A549 (cell line): ENCODE results near the gene RPTOR. TPM values are rescaled to one million over a fixed set of nuclear protein-coding genes. Genes with fewer than 3 reads are reported as not detected.

ENCODE experiments used
- ATAC-seq, 2 experiments: fragments of 200-7000 bp in 1 of 2; fragments of >200 bp in 1 of 2; cut with Nextera tagmentation in 1 of 2; cut with Tn5 transposase in 1 of 2; 3 replicates each; pipeline versions ENCODE4 v1.8.0 to v1.9.1; 2018 to 2020; ENCODE audit warnings: mild to moderate bottlenecking in 1 of 2, moderate library complexity in 1 of 2
- CTCF ChIA-PET: fragments of 300-600 bp; sonication (Branson Sonifier 250); formaldehyde crosslinking; extraction: SDS; loops from one replicate; lab custom pipeline; 2021; ENCODE audit warnings: antibody characterized with exemption, inconsistent platforms; lab: Yijun Ruan, JAX
- POLR2A ChIA-PET: fragments of 350-600 bp; formaldehyde crosslinking; extraction: SDS; loops from one replicate; lab custom pipeline; 2021; ENCODE audit warnings: antibody characterized with exemption, inconsistent platforms; lab: Yijun Ruan, JAX
- DNase-seq, 2 experiments: peaks; one replicate each; pipeline versions ENCODE4 v3.0.0 to v3.0.0-alpha.2; 2011 to 2016; ENCODE audit warnings: low read depth in 1 of 2, low spot score in 1 of 2
- FAIRE-seq: peaks from 2 replicates; lab custom pipeline; 2011; peaks lifted over from hg19 to GRCh38; lab: Jason Lieb, UNC
- H3K27ac ChIP-seq, 2 experiments: fragments of >200 bp; sonication (Bioruptor Twin); formaldehyde crosslinking; 3 replicates each; pipeline ENCODE4 v1.5.1; 2016 to 2017
- H3K4me1 ChIP-seq: fragments of >200 bp; sonication (Bioruptor Twin); formaldehyde crosslinking; 3 replicates; pipeline ENCODE4 v1.6.1; 2016
- H3K4me2 ChIP-seq: fragments of >200 bp; sonication (Bioruptor Twin); formaldehyde crosslinking; 3 replicates; pipeline ENCODE4 v1.6.1; 2016
- H3K4me3 ChIP-seq: fragments of >200 bp; sonication (Bioruptor Twin); formaldehyde crosslinking; 3 replicates; pipeline ENCODE4 v1.5.1; 2016
- H3K9me3 ChIP-seq: fragments of >200 bp; sonication (Bioruptor Twin); formaldehyde crosslinking; 3 replicates; pipeline ENCODE4 v1.6.1; 2016
- BHLHE40 ChIP-seq: IDR thresholded peaks from 2 replicates; pipeline ENCODE4 v1.6.1; 2012; ENCODE audit warnings: low read depth, low read length, inconsistent platforms
- CBX8 ChIP-seq: fragments of 200-600 bp; sonication (generic); IDR thresholded peaks from 2 replicates; pipeline ENCODE4 v1.6.1; 2016
- CHD4 ChIP-seq: fragments of 200-600 bp; sonication (generic); IDR thresholded peaks from 2 replicates; pipeline ENCODE4 v1.6.1; 2016; ENCODE audit warnings: antibody characterized with exemption, mild to moderate bottlenecking, borderline replicate concordance
- ESRRA ChIP-seq: fragments of 150-350 bp; IDR thresholded peaks from 2 replicates; pipeline ENCODE4 v1.6.1; 2014; ENCODE audit warnings: mild to moderate bottlenecking, low read length, borderline replicate concordance
- FOSB ChIP-seq: fragments of 250-450 bp; sonication (Bioruptor Pico); IDR thresholded peaks from 2 replicates; pipeline ENCODE4 v1.5.0; 2020; ENCODE audit warnings: mild to moderate bottlenecking, moderate library complexity
- FOSL2 ChIP-seq, 2 experiments: fragments of 450-650 bp in 1 of 2; fragments of >200 bp in 1 of 2; sonication (Bioruptor Twin) in 1 of 2; formaldehyde crosslinking; IDR thresholded peaks; 2 replicates each; pipeline versions ENCODE4 v1.5.0 to v1.6.1; 2016 to 2020; ENCODE audit warnings: mild to moderate bottlenecking in 1 of 2, moderate library complexity in 1 of 2
- HEYL ChIP-seq: fragments of 250-450 bp; sonication (Bioruptor Pico); IDR thresholded peaks from 2 replicates; pipeline ENCODE4 v1.8.0; 2021; ENCODE audit warnings: mild to moderate bottlenecking, moderate library complexity
- HOXA7 ChIP-seq: fragments of 250-450 bp; sonication (Bioruptor Pico); IDR thresholded peaks from 2 replicates; pipeline ENCODE4 v1.5.0; 2020; ENCODE audit warnings: mild to moderate bottlenecking, moderate library complexity
- HOXB5 ChIP-seq: fragments of 250-450 bp; sonication (Bioruptor Pico); IDR thresholded peaks from 2 replicates; pipeline ENCODE4 v1.5.0; 2020; ENCODE audit warnings: mild to moderate bottlenecking, moderate library complexity
- MAZ ChIP-seq: fragments of 150-350 bp; IDR thresholded peaks from 2 replicates; pipeline ENCODE4 v1.6.1; 2014; ENCODE audit warnings: antibody characterized with exemption, low read depth, low read length, borderline replicate concordance
- NFE2L2 ChIP-seq: fragments of 150-350 bp; conservative IDR thresholded peaks from 2 replicates; pipeline ENCODE4 v1.6.1; 2014; ENCODE audit warnings: low read length
- NPAS2 ChIP-seq: fragments of 250-450 bp; sonication (Bioruptor Pico); IDR thresholded peaks from 2 replicates; pipeline ENCODE4 v1.8.0; 2022; ENCODE audit warnings: mild to moderate bottlenecking, moderate library complexity, borderline replicate concordance
- NR3C1 ChIP-seq: fragments of >200 bp; sonication (Bioruptor Twin); formaldehyde crosslinking; IDR thresholded peaks from 3 replicates; pipeline ENCODE4 v1.6.1; 2017
- RAD21 ChIP-seq, 2 experiments: fragments of >200 bp in 1 of 2; sonication (Bioruptor Twin) in 1 of 2; formaldehyde crosslinking in 1 of 2; IDR thresholded peaks in 1 of 2; conservative IDR thresholded peaks in 1 of 2; 2 replicates in 1 of 2; 3 replicates in 1 of 2; pipeline ENCODE4 v1.6.1; 2012 to 2018; ENCODE audit warnings: inconsistent platforms in 1 of 2
- RCOR1 ChIP-seq: fragments of 150-350 bp; IDR thresholded peaks from 2 replicates; pipeline ENCODE4 v1.6.1; 2014; ENCODE audit warnings: antibody characterized with exemption, low read length, low read depth
- RFX5 ChIP-seq: fragments of 450-650 bp; IDR thresholded peaks from 2 replicates; pipeline ENCODE4 v1.7.1; 2014; ENCODE audit warnings: antibody characterized with exemption, mild to moderate bottlenecking, moderate library complexity
- RNF2 ChIP-seq: fragments of 200-600 bp; sonication (generic); IDR thresholded peaks from 2 replicates; pipeline ENCODE4 v1.6.1; 2016; ENCODE audit warnings: low read depth, mild to moderate bottlenecking, antibody characterized with exemption, moderate library complexity, borderline replicate concordance
- SMC3 ChIP-seq: fragments of >200 bp; sonication (Bioruptor Twin); formaldehyde crosslinking; IDR thresholded peaks from 3 replicates; pipeline ENCODE4 v1.6.1; 2018; ENCODE audit warnings: inconsistent platforms
- SREBF2 ChIP-seq: fragments of 450-650 bp; IDR thresholded peaks from 2 replicates; pipeline ENCODE4 v1.6.1; 2014; ENCODE audit warnings: mild to moderate bottlenecking, moderate library complexity
- TP53 ChIP-seq: fragments of 250-450 bp; sonication (Bioruptor Pico); IDR thresholded peaks from 2 replicates; pipeline ENCODE4 v1.5.0; 2021; ENCODE audit warnings: mild to moderate bottlenecking, moderate library complexity
- ZC3H11A ChIP-seq: fragments of 450-650 bp; IDR thresholded peaks from 2 replicates; pipeline ENCODE4 v1.6.1; 2014; ENCODE audit warnings: antibody characterized with exemption, mild to moderate bottlenecking
- ZFP36 ChIP-seq: fragments of 450-650 bp; IDR thresholded peaks from 2 replicates; pipeline ENCODE4 v1.6.1; 2014; ENCODE audit warnings: borderline replicate concordance; ENCODE audit not compliant: partially characterized antibody
- WGBS: methylation state at CpG from one replicate; pipeline ENCODE4 v1.1.6; 2017; ENCODE audit errors: missing lambda C conversion rate; 5-methylcytosine and 5-hydroxymethylcytosine counted together
- polyA plus RNA-seq, 4 experiments: library from polyadenylated mRNA; depleted of rRNA in 3 of 4; stranded (reverse); fragments of >200 nt; fragmentation: RNase III in 1 of 4; extraction: RNeasy Plus Mini Kit Qiagen cat#74134 plus additional on column Dnase treatment in 1 of 4; gene quantifications; 2 replicates in 3 of 4; 3 replicates in 1 of 4; pipeline ENCODE4 v1.2.3, GENCODE V29; 2011 to 2017
- TF ChIP-seq, protein P1 (sequence below): fragments of >200 bp; sonication (Bioruptor Twin); formaldehyde crosslinking; IDR thresholded peaks from 2 replicates; pipeline ENCODE4 v1.6.1; 2016
- TF ChIP-seq, protein P2 (sequence below): fragments of 450-650 bp; IDR thresholded peaks from 2 replicates; pipeline ENCODE4 v1.6.1; 2014; ENCODE audit warnings: antibody characterized with exemption
- TF ChIP-seq, protein P3 (sequence below): fragments of 150-350 bp; IDR thresholded peaks from 2 replicates; pipeline ENCODE4 v1.6.1; 2014; ENCODE audit warnings: low read depth, mild to moderate bottlenecking, low read length
- TF ChIP-seq, protein P4 (sequence below): IDR thresholded peaks from 2 replicates; pipeline ENCODE4 v1.6.1; 2012
- TF ChIP-seq, protein P5 (sequence below): fragments of >200 bp; sonication (Bioruptor Twin); formaldehyde crosslinking; IDR thresholded peaks from 3 replicates; pipeline ENCODE4 v1.5.1; 2016

Gene RPTOR
- polyA plus RNA-seq, 2 of the 4 experiments (the other 2 are of a cell fraction): 10.8 to 27.1 TPM

DNA sequence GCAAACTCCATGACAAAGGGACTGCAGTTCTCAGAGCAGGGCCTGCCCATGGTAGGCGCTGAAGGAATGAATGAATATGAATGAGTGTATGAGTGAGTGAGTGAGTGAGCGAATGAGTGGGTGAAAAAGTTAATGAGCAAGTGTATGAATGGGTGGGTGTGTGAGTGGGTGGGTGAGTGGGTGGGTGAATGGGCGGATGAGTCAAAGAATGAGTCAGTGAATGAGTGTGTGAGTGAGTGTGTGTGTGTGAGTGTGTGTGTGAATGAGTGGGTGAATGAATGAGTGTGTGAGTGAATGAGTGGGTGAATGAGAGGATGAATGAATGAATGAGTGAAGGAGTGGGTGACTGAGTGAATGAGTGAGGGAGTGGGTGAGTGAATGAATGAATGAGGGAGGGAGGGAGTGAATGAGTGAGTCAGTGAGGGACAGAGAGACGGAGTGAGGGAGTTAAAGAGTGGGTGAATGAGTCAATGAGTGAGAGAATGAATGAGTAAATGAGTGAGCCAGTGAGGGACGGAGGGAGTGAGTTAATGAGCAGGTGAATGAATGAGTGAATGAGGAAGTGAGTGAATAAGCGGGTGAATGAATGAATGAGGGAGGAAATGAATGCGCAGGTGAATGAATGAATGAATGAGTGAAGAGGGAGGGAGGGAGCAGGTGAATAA, 435.9 kb downstream of the RPTOR start:
- peak overlapping the region in 1 of 2 experiments; percentile 76; a peak in 2 of 6 replicates for H3K27ac ChIP-seq
- ChIA-PET POLR2A (no interaction called here), CTCF (interaction anchor here (0.7 to 4.3 kb wide), 34 partner anchors 9 to 972 kb away, joined by 3 to 51 read pairs (median 4); partner anchors contain the start of genes CHMP6, GAA and NPTX1)
- H3K4me2 ChIP-seq: peak overlapping the region; percentile 95
- H3K4me3 ChIP-seq: peak overlapping the region; percentile 41
- H3K9me3 ChIP-seq: no peaks in the 10 kb centered on the region
- DNase-seq (peak in 1 of 2 experiments; percentile 48), ATAC-seq (0 out of 6 replicates have a peak, but pooled peaks of 1 of the 2 experiments have one; percentile 10), FAIRE-seq (no peak)
- 49% methylated on average over 7 of the region's 7 CpGs for WGBS
- TF ChIP-seq FOSL2 (IDR thresholded peaks at IDR 0.05) (no peak), FOSL2 (CRISPR knock-in tag; IDR thresholded peaks at IDR 0.05) (peak; percentile 52), CBX8 (no peak), BHLHE40 (0 out of 2 replicates have a peak, but pooled peaks have one; percentile 31)
- H3K4me1 ChIP-seq: peaks cover 4% of the 10 kb centered on the region; the same call in 2 of the 3 replicates

DNA sequence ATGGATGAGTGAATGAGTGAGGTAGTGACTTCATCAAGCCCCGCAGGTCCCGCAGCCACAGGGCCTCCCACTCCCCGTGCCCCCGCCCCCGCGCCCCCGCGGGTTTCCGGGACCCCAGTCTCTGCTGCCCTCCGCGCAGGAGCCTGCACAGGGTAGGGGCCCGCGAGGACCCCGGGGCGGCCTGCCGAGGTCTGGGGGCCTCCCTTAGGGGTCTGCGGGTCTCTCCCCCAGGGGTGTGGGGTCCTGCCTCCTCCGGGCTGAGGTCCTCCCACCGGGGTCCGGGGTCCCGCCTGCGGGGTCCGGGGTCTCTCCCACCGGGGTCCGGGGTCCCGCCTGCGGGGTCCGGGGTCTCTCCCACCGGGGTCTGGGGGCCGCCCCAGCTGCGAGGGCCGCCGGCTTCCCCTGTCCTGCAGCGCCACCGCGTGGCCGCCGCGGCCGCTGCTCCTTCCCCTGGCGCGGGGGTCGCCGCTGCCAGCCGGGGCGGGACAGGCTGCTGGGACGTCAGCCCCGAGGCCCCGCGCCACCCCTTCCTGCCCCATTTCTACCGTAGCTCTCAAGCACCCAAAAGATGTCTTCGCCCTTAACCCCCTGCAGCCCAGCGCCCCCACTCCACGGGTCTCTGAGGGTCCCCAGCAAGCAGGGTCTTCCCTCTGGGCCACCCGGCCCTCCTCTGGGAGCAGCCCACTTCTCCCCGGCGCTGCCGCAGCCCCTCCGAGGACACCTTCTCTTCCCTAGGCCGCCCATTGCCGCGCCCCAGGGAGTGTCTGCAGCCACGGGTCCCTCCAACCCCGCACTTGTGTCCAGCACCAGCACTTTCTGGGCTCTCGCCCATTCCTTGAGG, 436.6 kb downstream of the RPTOR start:
- ATAC-seq (peak; percentile 55 to 77), FAIRE-seq (no peak), DNase-seq (no peak)
- peak overlapping the region; percentile 95 for H3K4me2 ChIP-seq
- no peaks in the 10 kb centered on the region for H3K9me3 ChIP-seq
- peak overlapping the region; percentile 41 for H3K4me3 ChIP-seq
- ChIA-PET POLR2A (no interaction called here), CTCF (interaction anchor here (0.6 to 2.5 kb wide), 42 partner anchors 9 to 960 kb away, joined by 3 to 51 read pairs (median 3); partner anchors contain the start of genes CHMP6 and NPTX1)
- peak overlapping the region in 1 of 2 experiments; percentile 76; a peak in 3 of 6 replicates for H3K27ac ChIP-seq
- WGBS: 7% methylated on average over 49 of the region's 65 CpGs
- peak; percentile 78 to 98 for TF ChIP-seq RAD21 (conservative IDR thresholded peaks at IDR 0.05 in 1 of 2, IDR thresholded peaks at IDR 0.05 in 1 of 2)
- TF ChIP-seq FOSL2 (IDR thresholded peaks at IDR 0.05): no peak
- TF ChIP-seq FOSL2 (CRISPR knock-in tag; IDR thresholded peaks at IDR 0.05): no peak
- no peak for TF ChIP-seq ESRRA
- no peak for TF ChIP-seq CHD4
- TF ChIP-seq, protein P1, sequence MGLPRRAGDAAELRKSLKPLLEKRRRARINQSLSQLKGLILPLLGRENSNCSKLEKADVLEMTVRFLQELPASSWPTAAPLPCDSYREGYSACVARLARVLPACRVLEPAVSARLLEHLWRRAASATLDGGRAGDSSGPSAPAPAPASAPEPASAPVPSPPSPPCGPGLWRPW: no peak
- no peak for TF ChIP-seq ZC3H11A
- TF ChIP-seq ZFP36: no peak
- TF ChIP-seq, protein P2, sequence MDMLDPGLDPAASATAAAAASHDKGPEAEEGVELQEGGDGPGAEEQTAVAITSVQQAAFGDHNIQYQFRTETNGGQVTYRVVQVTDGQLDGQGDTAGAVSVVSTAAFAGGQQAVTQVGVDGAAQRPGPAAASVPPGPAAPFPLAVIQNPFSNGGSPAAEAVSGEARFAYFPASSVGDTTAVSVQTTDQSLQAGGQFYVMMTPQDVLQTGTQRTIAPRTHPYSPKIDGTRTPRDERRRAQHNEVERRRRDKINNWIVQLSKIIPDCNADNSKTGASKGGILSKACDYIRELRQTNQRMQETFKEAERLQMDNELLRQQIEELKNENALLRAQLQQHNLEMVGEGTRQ: no peak
- no peak for TF ChIP-seq RFX5
- TF ChIP-seq SMC3: peak; percentile 89
- TF ChIP-seq MAZ: 0 out of 2 replicates have a peak, but pooled peaks have one; percentile 34
- TF ChIP-seq, protein P3, sequence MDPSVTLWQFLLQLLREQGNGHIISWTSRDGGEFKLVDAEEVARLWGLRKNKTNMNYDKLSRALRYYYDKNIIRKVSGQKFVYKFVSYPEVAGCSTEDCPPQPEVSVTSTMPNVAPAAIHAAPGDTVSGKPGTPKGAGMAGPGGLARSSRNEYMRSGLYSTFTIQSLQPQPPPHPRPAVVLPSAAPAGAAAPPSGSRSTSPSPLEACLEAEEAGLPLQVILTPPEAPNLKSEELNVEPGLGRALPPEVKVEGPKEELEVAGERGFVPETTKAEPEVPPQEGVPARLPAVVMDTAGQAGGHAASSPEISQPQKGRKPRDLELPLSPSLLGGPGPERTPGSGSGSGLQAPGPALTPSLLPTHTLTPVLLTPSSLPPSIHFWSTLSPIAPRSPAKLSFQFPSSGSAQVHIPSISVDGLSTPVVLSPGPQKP: no peak
- TF ChIP-seq, protein P4, sequence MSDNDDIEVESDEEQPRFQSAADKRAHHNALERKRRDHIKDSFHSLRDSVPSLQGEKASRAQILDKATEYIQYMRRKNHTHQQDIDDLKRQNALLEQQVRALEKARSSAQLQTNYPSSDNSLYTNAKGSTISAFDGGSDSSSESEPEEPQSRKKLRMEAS: no peak
- TF ChIP-seq, protein P5, sequence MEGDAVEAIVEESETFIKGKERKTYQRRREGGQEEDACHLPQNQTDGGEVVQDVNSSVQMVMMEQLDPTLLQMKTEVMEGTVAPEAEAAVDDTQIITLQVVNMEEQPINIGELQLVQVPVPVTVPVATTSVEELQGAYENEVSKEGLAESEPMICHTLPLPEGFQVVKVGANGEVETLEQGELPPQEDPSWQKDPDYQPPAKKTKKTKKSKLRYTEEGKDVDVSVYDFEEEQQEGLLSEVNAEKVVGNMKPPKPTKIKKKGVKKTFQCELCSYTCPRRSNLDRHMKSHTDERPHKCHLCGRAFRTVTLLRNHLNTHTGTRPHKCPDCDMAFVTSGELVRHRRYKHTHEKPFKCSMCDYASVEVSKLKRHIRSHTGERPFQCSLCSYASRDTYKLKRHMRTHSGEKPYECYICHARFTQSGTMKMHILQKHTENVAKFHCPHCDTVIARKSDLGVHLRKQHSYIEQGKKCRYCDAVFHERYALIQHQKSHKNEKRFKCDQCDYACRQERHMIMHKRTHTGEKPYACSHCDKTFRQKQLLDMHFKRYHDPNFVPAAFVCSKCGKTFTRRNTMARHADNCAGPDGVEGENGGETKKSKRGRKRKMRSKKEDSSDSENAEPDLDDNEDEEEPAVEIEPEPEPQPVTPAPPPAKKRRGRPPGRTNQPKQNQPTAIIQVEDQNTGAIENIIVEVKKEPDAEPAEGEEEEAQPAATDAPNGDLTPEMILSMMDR: peak; percentile 98
- TF ChIP-seq NR3C1: no peak
- TF ChIP-seq HEYL (CRISPR knock-in tag): no peak
- no peak for TF ChIP-seq FOSB (CRISPR knock-in tag)
- TF ChIP-seq RCOR1: no peak
- no peak for TF ChIP-seq TP53 (CRISPR knock-in tag)
- no peak for TF ChIP-seq HOXB5 (CRISPR knock-in tag)
- TF ChIP-seq NPAS2 (CRISPR knock-in tag): no peak
- TF ChIP-seq SREBF2: no peak
- no peak for TF ChIP-seq RNF2
- no peak for TF ChIP-seq HOXA7 (CRISPR knock-in tag)
- no peak for TF ChIP-seq NFE2L2
- H3K4me1 ChIP-seq: peaks cover 4% of the 10 kb centered on the region; the same call in 2 of the 3 replicates
